Thyroid gland (tissue), 4 donors: ENCODE measurements around the gene TAS2R31. TPM values are rescaled to one million over a fixed set of nuclear protein-coding genes. Genes with fewer than 3 reads are reported as not detected.

Source experiments
- total RNA-seq, 4 donors: library from RNA; depleted of rRNA; stranded (reverse); fragments of >200 nt; gene quantifications; one replicate each; pipeline ENCODE4 v1.2.3, GENCODE V29; 2016

TAS2R31 gene
- total RNA-seq, 4 donors from 2014 or later, result 4.9 to 30.5 (median 11.9) TPM

Other genes starting within 250 kb of the TAS2R31 start
- 1 to 10 TPM in 1 of 4 donors, not detected in 3; 1.1 TPM for gene TAS2R7, start 228.8 kb downstream of the TAS2R31 start, total RNA-seq
- gene TAS2R8, start 224.1 kb downstream of the TAS2R31 start, total RNA-seq, result under 1 TPM in 1 of 4 donors, not detected in 3; 0.49 TPM
- gene TAS2R9, start 221.2 kb downstream of the TAS2R31 start, total RNA-seq, result not detected
- gene TAS2R10, start 205.0 kb downstream of the TAS2R31 start, total RNA-seq, result 1 to 10 TPM; 1.6 to 2.8 (median 2.1) TPM
- gene PRR4, start 181.9 kb downstream of the TAS2R31 start, total RNA-seq, result 1 to 10 TPM; 4.3 to 8.7 (median 7.8) TPM
- 10 to 100 TPM; 35.5 to 78.8 (median 62.1) TPM for gene PRH1, start 147.2 kb downstream of the TAS2R31 start, total RNA-seq
- 10 to 100 TPM in 1 of 4 donors, 1 to 10 TPM in 3; 4.3 to 15.6 (median 7.4) TPM for gene TAS2R13, start 121.8 kb downstream of the TAS2R31 start, total RNA-seq
- not detected for gene PRH2, start 102.2 kb downstream of the TAS2R31 start, total RNA-seq
- 10 to 100 TPM in 3 of 4 donors, 1 to 10 TPM in 1; 6.8 to 26.0 (median 10.3) TPM for gene TAS2R14, start 92.1 kb downstream of the TAS2R31 start, total RNA-seq
- 10 to 100 TPM in 2 of 4 donors, 1 to 10 TPM in 2; 3.9 to 18.4 (median 7.1) TPM for gene TAS2R50, start 44.5 kb downstream of the TAS2R31 start, total RNA-seq
- gene TAS2R20, start 33.1 kb downstream of the TAS2R31 start, total RNA-seq, result 1 to 10 TPM; 6.2 to 9.8 (median 7.1) TPM
- gene TAS2R19, start 8.8 kb downstream of the TAS2R31 start, total RNA-seq, result 10 to 100 TPM in 2 of 4 donors, 1 to 10 TPM in 2; 7.0 to 12.0 (median 10.0) TPM
- gene TAS2R46, start 30.9 kb upstream of the TAS2R31 start, total RNA-seq, result 1 to 10 TPM; 2.5 to 5.1 (median 4.5) TPM
- 10 to 100 TPM in 2 of 4 donors, 1 to 10 TPM in 2; 2.6 to 26.2 (median 9.8) TPM for gene TAS2R43, start 60.9 kb upstream of the TAS2R31 start, total RNA-seq
- 10 to 100 TPM; 10.4 to 26.2 (median 17.9) TPM for gene TAS2R30, start 103.2 kb upstream of the TAS2R31 start, total RNA-seq
- gene SMIM10L1, start 139.8 kb upstream of the TAS2R31 start, total RNA-seq, result 10 to 100 TPM in 2 of 4 donors, 1 to 10 TPM in 2; 8.0 to 14.0 (median 9.6) TPM
- gene TAS2R42, start 155.5 kb upstream of the TAS2R31 start, total RNA-seq, result not detected
- not detected for gene PRB3, start 238.3 kb upstream of the TAS2R31 start, total RNA-seq